GM21528 (cell line): Measurements from ENCODE around the gene HOXD11.

Source experiments
- ATAC-seq: cut with Tn5 transposase; IDR thresholded peaks from one replicate; pipeline ENCODE4 v1.9.1; 2021; ENCODE audit warnings: mild to moderate bottlenecking, moderate library complexity; ENCODE audit not compliant: unreplicated experiment, low FRiP score

HOXD11 gene

GRCh38 chr2:176106581-176107539 lies at the start of gene HOXD11:
HOXD11 (plus strand) TSS chr2:176107280; CDS start chr2:176107356, 76 bp downstream.
- no peak for ATAC-seq

- no peak for ATAC-seq
Measured at GRCh38 chr2:176063958-176064357, 43.1 kb upstream of the HOXD11 start.

- no peak for ATAC-seq
Measured at GRCh38 chr2:176066645-176067588, 40.2 kb upstream of the HOXD11 start.

- ATAC-seq: no peak
Measured at GRCh38 chr2:176067589-176068418, 39.3 kb upstream of the HOXD11 start.

- no peak for ATAC-seq
Measured at GRCh38 chr2:176068419-176068832, 38.7 kb upstream of the HOXD11 start.

- no peak for ATAC-seq
Measured at GRCh38 chr2:176071330-176072291, 35.5 kb upstream of the HOXD11 start.

- no peak for ATAC-seq
Measured at GRCh38 chr2:176072292-176072669, 34.8 kb upstream of the HOXD11 start.

GRCh38 chr2:176072951-176073904 lies 33.9 kb upstream of the HOXD11 start:
- ATAC-seq: no peak

GRCh38 chr2:176074919-176075425 lies 32.1 kb upstream of the HOXD11 start:
- no peak for ATAC-seq

- ATAC-seq: no peak
Measured at GRCh38 chr2:176075481-176075880, 31.6 kb upstream of the HOXD11 start.

GRCh38 chr2:176076063-176076462 lies 31.0 kb upstream of the HOXD11 start:
- ATAC-seq: no peak

GRCh38 chr2:176076796-176077195 lies 30.3 kb upstream of the HOXD11 start:
- ATAC-seq: no peak

- ATAC-seq: no peak
Measured at GRCh38 chr2:176078541-176079284, 28.4 kb upstream of the HOXD11 start.

- no peak for ATAC-seq
Measured at GRCh38 chr2:176079285-176079830, 27.7 kb upstream of the HOXD11 start.

- ATAC-seq: no peak
Measured at GRCh38 chr2:176079831-176080539, 27.1 kb upstream of the HOXD11 start.
